Muscle layer of colon (tissue), 2 donors: Measurements from ENCODE around the gene ASB2.

ENCODE experiments used
- H3K27ac ChIP-seq: one replicate; pipeline ENCODE4 v1.7.0; 2013; ENCODE audit warnings: low read depth, mild to moderate bottlenecking, low read length, moderate library complexity
- H3K27me3 ChIP-seq, 2 donors: one replicate each; pipeline ENCODE4 v1.7.0; 2013; ENCODE audit warnings: low read length in 2 of 2, mild to moderate bottlenecking in 2 of 2; ENCODE audit not compliant: insufficient read depth in 2 of 2, control insufficient read depth in 1 of 2
- H3K36me3 ChIP-seq: one replicate; pipeline ENCODE4 v1.7.0; 2013; ENCODE audit warnings: mild to moderate bottlenecking, low read length; ENCODE audit not compliant: insufficient read depth
- H3K4me1 ChIP-seq: one replicate; pipeline ENCODE4 v1.7.0; 2013; ENCODE audit warnings: mild to moderate bottlenecking, low read length; ENCODE audit not compliant: insufficient read depth
- H3K4me3 ChIP-seq, 2 donors: one replicate each; pipeline ENCODE4 v1.7.0; 2013; ENCODE audit warnings: low read length in 2 of 2, low read depth in 1 of 2, mild to moderate bottlenecking in 1 of 2, moderate library complexity in 1 of 2
- H3K9ac ChIP-seq: one replicate; pipeline ENCODE4 v1.7.0; 2013; ENCODE audit warnings: low read length
- H3K9me3 ChIP-seq: one replicate; pipeline ENCODE4 v1.7.0; 2013; ENCODE audit warnings: mild to moderate bottlenecking, low read length
- donor health status: abdominal sarcoma.
- donor health status: Adenocarcinoma of cecum.

The ASB2 gene

GRCh38 chr14:93917141-93917540, 59.2 kb downstream of the ASB2 start:
- H3K27me3 ChIP-seq, result no peaks in the 10 kb centered on the region
- H3K27ac ChIP-seq, result no peak overlapping the region
- no peaks in the 10 kb centered on the region for H3K9me3 ChIP-seq
- H3K4me3 ChIP-seq, result no peak overlapping the region
- no peak overlapping the region for H3K9ac ChIP-seq
- H3K4me1 ChIP-seq, result no peaks in the 10 kb centered on the region
- no peaks in the 10 kb centered on the region for H3K36me3 ChIP-seq

- Histone ChIP-seq H3K27ac (no peak overlapping the region), H3K36me3 (no peaks in the 10 kb centered on the region), H3K27me3 (no peaks in the 10 kb centered on the region), H3K9me3 (no peaks in the 10 kb centered on the region), H3K4me3 (no peak overlapping the region), H3K4me1 (no peaks in the 10 kb centered on the region), H3K9ac (no peak overlapping the region)
Measured at GRCh38 chr14:93916498-93916897, 59.9 kb downstream of the ASB2 start.

GRCh38 chr14:93915800-93916199, 60.6 kb downstream of the ASB2 start:
- no peaks in the 10 kb centered on the region for H3K27me3 ChIP-seq

GRCh38 chr14:93915070-93915705, 61.2 kb downstream of the ASB2 start:
- H3K27me3 ChIP-seq, result no peaks in the 10 kb centered on the region
- no peak overlapping the region for H3K4me3 ChIP-seq
- no peaks in the 10 kb centered on the region for H3K4me1 ChIP-seq
- no peaks in the 10 kb centered on the region for H3K36me3 ChIP-seq
- H3K9ac ChIP-seq, result no peak overlapping the region
- H3K27ac ChIP-seq, result no peak overlapping the region
- H3K9me3 ChIP-seq, result no peaks in the 10 kb centered on the region

More at GRCh38 chr14:93915800-93916199, 60.6 kb downstream of the ASB2 start:
- no peaks in the 10 kb centered on the region for H3K36me3 ChIP-seq
- H3K9ac ChIP-seq, result no peak overlapping the region
- no peak overlapping the region for H3K27ac ChIP-seq
- no peaks in the 10 kb centered on the region for H3K4me1 ChIP-seq
- H3K4me3 ChIP-seq, result no peak overlapping the region
- H3K9me3 ChIP-seq, result no peaks in the 10 kb centered on the region

GRCh38 chr14:93914278-93914677, 62.1 kb downstream of the ASB2 start:
- H3K27ac ChIP-seq, result no peak overlapping the region
- no peak overlapping the region for H3K9ac ChIP-seq
- no peaks in the 10 kb centered on the region for H3K36me3 ChIP-seq
- no peaks in the 10 kb centered on the region for H3K4me1 ChIP-seq
- no peak overlapping the region for H3K4me3 ChIP-seq
- H3K27me3 ChIP-seq, result no peaks in the 10 kb centered on the region
- H3K9me3 ChIP-seq, result no peaks in the 10 kb centered on the region

- Histone ChIP-seq H3K9me3 (no peaks in the 10 kb centered on the region), H3K27ac (no peak overlapping the region), H3K9ac (no peak overlapping the region), H3K36me3 (no peaks in the 10 kb centered on the region), H3K4me3 (no peak overlapping the region), H3K27me3 (no peaks in the 10 kb centered on the region), H3K4me1 (no peaks in the 10 kb centered on the region)
Measured at GRCh38 chr14:93912782-93913181, 63.6 kb downstream of the ASB2 start.

- no peak overlapping the region for H3K4me3 ChIP-seq
- H3K9me3 ChIP-seq, result no peaks in the 10 kb centered on the region
- no peak overlapping the region for H3K9ac ChIP-seq
- no peaks in the 10 kb centered on the region for H3K4me1 ChIP-seq
- H3K27ac ChIP-seq, result no peak overlapping the region
- H3K36me3 ChIP-seq, result no peaks in the 10 kb centered on the region
- H3K27me3 ChIP-seq, result no peaks in the 10 kb centered on the region
Measured at GRCh38 chr14:93911975-93912615, 64.3 kb downstream of the ASB2 start.

GRCh38 chr14:93909429-93910128, 66.8 kb downstream of the ASB2 start:
- Histone ChIP-seq H3K27me3 (no peaks in the 10 kb centered on the region), H3K9ac (no peak overlapping the region), H3K9me3 (no peaks in the 10 kb centered on the region), H3K4me3 (no peak overlapping the region), H3K36me3 (no peaks in the 10 kb centered on the region), H3K4me1 (peaks cover 4% of the 10 kb centered on the region), H3K27ac (no peak overlapping the region)

- Histone ChIP-seq H3K27me3 (no peaks in the 10 kb centered on the region), H3K9ac (no peak overlapping the region), H3K9me3 (no peaks in the 10 kb centered on the region), H3K27ac (no peak overlapping the region), H3K4me1 (peaks cover 4% of the 10 kb centered on the region), H3K4me3 (no peak overlapping the region), H3K36me3 (no peaks in the 10 kb centered on the region)
Measured at GRCh38 chr14:93906341-93907329, 69.7 kb downstream of the ASB2 start.

- Histone ChIP-seq H3K9me3 (no peaks in the 10 kb centered on the region), H3K4me1 (peaks cover 4% of the 10 kb centered on the region), H3K4me3 (no peak overlapping the region), H3K36me3 (no peaks in the 10 kb centered on the region), H3K27me3 (no peaks in the 10 kb centered on the region), H3K9ac (no peak overlapping the region), H3K27ac (no peak overlapping the region)
Measured at GRCh38 chr14:93905623-93906022, 70.7 kb downstream of the ASB2 start.
